Lower leg skin (tissue), 4 donors: ENCODE measurements around the gene RBFA. TPM values are rescaled to one million over a fixed set of nuclear protein-coding genes. Genes with fewer than 3 reads are reported as not detected.
A peak's percentile ranks its signal among the peaks of the same experiment; 100 is the strongest.
"Not testable (repeated sequence)": the region's sequence is repeated elsewhere in the genome, so short reads cannot be mapped to it uniquely, and the experiment has no call there.

Experiments
- DNase-seq, 2 donors: peaks; one replicate each; pipeline ENCODE4 v3.0.0-alpha.2; 2019; ENCODE audit warnings: low spot score in 2 of 2
- H3K4me3 ChIP-seq: fragments of 200-600 bp; sonication (generic); 2 replicates; pipeline ENCODE4 v1.5.1; 2017; ENCODE audit warnings: mild to moderate bottlenecking, low read depth; ENCODE audit not compliant: poor library complexity, severe bottlenecking
- CTCF ChIP-seq, 3 donors: fragments of 450-650 bp; IDR thresholded peaks; one replicate each; pipeline ENCODE4 v1.5.1; 2016; ENCODE audit warnings: antibody characterized with exemption in 3 of 3, mild to moderate bottlenecking in 3 of 3, moderate library complexity in 2 of 3
- POLR2A ChIP-seq, 2 donors: fragments of 450-650 bp; IDR thresholded peaks; one replicate each; pipeline ENCODE4 v1.6.1; 2016 to 2017; ENCODE audit warnings: antibody characterized with exemption in 2 of 2, mild to moderate bottlenecking in 1 of 2, moderate library complexity in 1 of 2
- WGBS, 2 donors: methylation state at CpG; one replicate each; pipeline ENCODE4 v1.1.5; 2018; 5-methylcytosine and 5-hydroxymethylcytosine counted together
- intact Hi-C: fragments of 100-400 bp; cut with DNase I; formaldehyde crosslinking; loops from one replicate; pipeline ENCODE4 v1.15.0; 2023; ENCODE audit warnings: low total_unique reads
- total RNA-seq, 4 donors: library from RNA; depleted of rRNA; stranded (reverse); fragments of >200 nt; gene quantifications; one replicate each; pipeline ENCODE4 v1.1.0, GENCODE V29; 2016

The RBFA gene
- total RNA-seq, 4 donors from 2014 or later: 30.8 to 43.5 (median 38.1) TPM

GRCh38 chr18:80004600-80005342, 29.5 kb upstream of the RBFA start:
- no peak overlapping the region for H3K4me3 ChIP-seq
- WGBS, 2 donors: 77 to 84% methylated on average over 12 of the region's 12 CpGs
- no peak for TF ChIP-seq POLR2A (IDR thresholded peaks at IDR 0.05)
- TF ChIP-seq CTCF (IDR thresholded peaks at IDR 0.05): no peak
- DNase-seq: peak in 1 of 2 donors; percentile 32
- intact Hi-C loops: no loop called here

- WGBS, 2 donors: 71 to 72% methylated on average over 7 of the region's 7 CpGs
These were observed 27.5 kb upstream of the RBFA start for GRCh38 chr18:80006724-80007123.

GRCh38 chr18:80009661-80010550, 24.3 kb upstream of the RBFA start:
- intact Hi-C loops: no loop called here
- H3K4me3 ChIP-seq: no peak overlapping the region
- WGBS, 2 donors: 67 to 68% methylated on average over 16 of the region's 16 CpGs

More at GRCh38 chr18:80006724-80007123, 27.5 kb upstream of the RBFA start:
- TF ChIP-seq CTCF (IDR thresholded peaks at IDR 0.05): no peak
- H3K4me3 ChIP-seq: no peak overlapping the region
- intact Hi-C loops: no loop called here
- DNase-seq: no peak

GRCh38 chr18:80010551-80010906, 23.7 kb upstream of the RBFA start:
- TF ChIP-seq POLR2A (IDR thresholded peaks at IDR 0.05) (no peak), CTCF (IDR thresholded peaks at IDR 0.05) (no peak)
- intact Hi-C loops: no loop called here
- H3K4me3 ChIP-seq: no peak overlapping the region
- DNase-seq: no peak
- 53 to 77% methylated on average over 5 of the region's 5 CpGs for WGBS, 2 donors

More at GRCh38 chr18:80009661-80010550, 24.3 kb upstream of the RBFA start:
- peak in 1 of 2 donors; percentile 57 for DNase-seq
- TF ChIP-seq POLR2A (IDR thresholded peaks at IDR 0.05): no peak
- no peak for TF ChIP-seq CTCF (IDR thresholded peaks at IDR 0.05)

- H3K4me3 ChIP-seq, intact Hi-C loops: not testable (repeated sequence)
- WGBS, 2 donors: 90 to 91% methylated on average over 14 of the region's 14 CpGs
- DNase-seq: peak in 1 of 2 donors; percentile 36
These were observed 22.6 kb upstream of the RBFA start for GRCh38 chr18:80011496-80012137.

- DNase-seq: peak in 1 of 2 donors; percentile 53
- intact Hi-C loops: no loop called here
- WGBS, 2 donors: 96 to 97% methylated on average over 20 of the region's 20 CpGs
- no peak overlapping the region for H3K4me3 ChIP-seq
- TF ChIP-seq CTCF (IDR thresholded peaks at IDR 0.05) (no peak), POLR2A (IDR thresholded peaks at IDR 0.05) (no peak)
These were observed 21.5 kb upstream of the RBFA start for GRCh38 chr18:80012714-80013113.
